Measurements from ENCODE around the gene CPLX3. TPM values are rescaled to one million over a fixed set of nuclear protein-coding genes. Genes with fewer than 3 reads are reported as not detected.

The CPLX3 gene
- total RNA-seq, 1 experiment from 2014 or later, result not detected

DNA sequence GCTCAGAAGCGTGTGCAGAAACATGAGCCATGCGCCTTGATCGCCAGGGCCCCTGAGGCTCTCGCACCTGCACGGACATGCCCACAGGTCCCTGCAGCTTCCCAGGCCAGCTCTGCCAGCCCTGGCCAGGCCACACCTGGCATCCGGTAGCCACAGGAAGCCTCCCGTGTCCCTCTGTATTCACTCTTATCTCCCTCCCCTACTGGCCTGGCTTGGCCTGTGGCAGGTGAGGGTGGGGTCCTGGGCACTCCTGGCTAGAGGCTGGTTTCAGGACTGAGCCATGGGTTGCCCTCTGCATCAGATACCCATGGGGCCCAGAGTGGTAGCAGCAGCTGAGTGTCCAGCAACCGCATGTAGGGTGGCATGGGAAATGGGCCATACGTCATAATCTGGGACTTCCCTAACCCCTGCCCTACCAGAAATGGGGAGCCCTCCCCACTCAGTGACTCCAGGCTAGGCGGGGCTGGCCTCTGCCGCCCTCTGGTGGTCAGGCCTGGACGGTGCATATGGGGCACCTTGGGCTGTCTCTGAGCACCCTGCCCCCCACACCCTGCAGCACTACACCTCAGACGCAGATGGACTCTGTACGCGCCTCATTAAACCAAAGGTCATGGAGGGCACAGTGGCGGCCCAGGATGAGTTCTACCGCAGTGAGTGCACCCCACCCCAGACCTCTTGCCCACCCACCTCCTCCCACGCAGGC lies 26.4 kb upstream of the CPLX3 start:
- peak; percentile 50 for DNase-seq (ENCODE audit: low spot score)
- in situ Hi-C loops (cut with HindIII; ENCODE audit: low sequenced_read_pairs), result no loop called here

GRCh38 chr15:74800559-74801094 lies 25.8 kb upstream of the CPLX3 start:
- no peak for DNase-seq (ENCODE audit: low spot score)
- in situ Hi-C loops (cut with HindIII; ENCODE audit: low sequenced_read_pairs), result no loop called here

DNA sequence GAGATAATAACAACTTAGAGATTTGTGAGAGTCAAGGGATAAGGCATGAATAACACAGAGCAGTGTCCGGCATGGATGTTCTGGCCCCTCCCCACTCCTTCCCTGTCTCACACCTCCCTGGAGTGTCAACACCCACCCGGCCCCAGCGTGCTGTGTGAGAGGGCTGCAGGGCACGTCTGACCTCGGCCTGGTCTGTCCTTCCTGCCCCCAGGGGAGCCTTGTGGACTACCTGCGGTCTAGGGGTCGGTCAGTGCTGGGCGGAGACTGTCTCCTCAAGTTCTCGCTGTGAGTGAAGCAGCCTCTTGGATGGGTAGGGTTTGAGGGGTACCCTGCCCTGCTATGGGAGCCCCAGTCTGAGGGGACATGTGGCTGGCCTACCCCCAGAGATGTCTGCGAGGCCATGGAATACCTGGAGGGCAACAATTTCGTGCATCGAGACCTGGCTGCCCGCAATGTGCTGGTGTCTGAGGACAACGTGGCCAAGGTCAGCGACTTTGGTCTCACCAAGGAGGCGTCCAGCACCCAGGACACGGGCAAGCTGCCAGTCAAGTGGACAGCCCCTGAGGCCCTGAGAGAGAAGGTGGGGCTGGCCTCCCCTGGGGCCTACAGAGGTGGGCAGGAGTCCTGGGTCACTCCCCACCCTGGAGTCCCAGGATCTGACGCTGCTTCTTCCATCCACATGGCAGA lies 25.0 kb upstream of the CPLX3 start:
- in situ Hi-C loops (cut with HindIII; ENCODE audit: low sequenced_read_pairs), result no loop called here

GRCh38 chr15:74802290-74802689 lies 24.1 kb upstream of the CPLX3 start:
- DNase-seq (ENCODE audit: low spot score), result no peak
- in situ Hi-C loops (cut with HindIII; ENCODE audit: low sequenced_read_pairs), result no loop called here

More for the DNA sequence above, 25.0 kb upstream of the CPLX3 start:
- DNase-seq (ENCODE audit: low spot score), result no peak

DNA sequence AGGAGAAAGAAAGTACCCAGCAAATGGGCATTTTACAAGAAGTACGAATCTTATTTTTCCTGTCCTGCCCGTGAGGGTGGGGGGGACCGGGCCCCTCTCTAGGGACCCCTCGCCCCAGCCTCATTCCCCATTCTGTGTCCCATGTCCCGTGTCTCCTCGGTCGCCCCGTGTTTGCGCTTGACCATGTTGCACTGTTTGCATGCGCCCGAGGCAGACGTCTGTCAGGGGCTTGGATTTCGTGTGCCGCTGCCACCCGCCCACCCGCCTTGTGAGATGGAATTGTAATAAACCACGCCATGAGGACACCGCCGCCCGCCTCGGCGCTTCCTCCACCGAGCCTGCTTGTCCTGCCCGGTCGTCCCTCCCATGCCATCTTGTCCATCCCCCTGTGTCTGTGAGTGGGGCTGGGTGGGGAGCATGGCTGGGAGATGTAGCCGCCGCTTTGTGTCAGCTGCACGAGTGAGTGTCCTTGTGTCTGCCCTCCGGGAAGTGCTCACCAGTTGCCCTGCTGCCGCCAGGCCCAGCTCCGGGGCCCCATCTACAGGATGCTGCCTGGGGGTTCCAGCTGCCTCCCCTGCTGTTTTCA lies 23.5 kb upstream of the CPLX3 start:
- no peak for DNase-seq (ENCODE audit: low spot score)
- in situ Hi-C loops (cut with HindIII; ENCODE audit: low sequenced_read_pairs), result no loop called here

DNA sequence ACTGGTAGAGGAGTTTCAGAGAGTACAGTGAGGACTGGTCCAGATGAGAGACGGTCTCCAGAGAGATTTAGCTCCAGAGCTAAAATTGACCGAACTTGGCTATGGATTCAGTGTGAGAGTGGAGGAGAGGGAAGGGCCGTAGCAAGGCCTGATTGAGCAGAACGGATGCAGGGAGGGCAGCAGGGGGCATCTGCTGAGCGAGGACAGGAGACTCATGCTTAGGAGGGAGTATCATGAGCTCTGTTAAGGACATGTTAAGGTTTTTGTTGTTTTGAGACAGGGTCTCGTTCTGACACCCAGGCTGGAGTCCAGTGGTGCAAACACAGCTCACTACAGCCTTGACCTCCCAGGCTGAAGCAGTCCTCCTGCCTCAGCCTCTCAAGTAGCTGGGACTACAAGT lies 21.5 kb upstream of the CPLX3 start:
- in situ Hi-C loops (cut with HindIII; ENCODE audit: low sequenced_read_pairs), result no loop called here

GRCh38 chr15:74807282-74807681 lies 19.1 kb upstream of the CPLX3 start:
- no peak for DNase-seq (ENCODE audit: low spot score)
- in situ Hi-C loops (cut with HindIII; ENCODE audit: low sequenced_read_pairs), result no loop called here

More for the DNA sequence above, 21.5 kb upstream of the CPLX3 start:
- DNase-seq (ENCODE audit: low spot score), result no peak

DNA sequence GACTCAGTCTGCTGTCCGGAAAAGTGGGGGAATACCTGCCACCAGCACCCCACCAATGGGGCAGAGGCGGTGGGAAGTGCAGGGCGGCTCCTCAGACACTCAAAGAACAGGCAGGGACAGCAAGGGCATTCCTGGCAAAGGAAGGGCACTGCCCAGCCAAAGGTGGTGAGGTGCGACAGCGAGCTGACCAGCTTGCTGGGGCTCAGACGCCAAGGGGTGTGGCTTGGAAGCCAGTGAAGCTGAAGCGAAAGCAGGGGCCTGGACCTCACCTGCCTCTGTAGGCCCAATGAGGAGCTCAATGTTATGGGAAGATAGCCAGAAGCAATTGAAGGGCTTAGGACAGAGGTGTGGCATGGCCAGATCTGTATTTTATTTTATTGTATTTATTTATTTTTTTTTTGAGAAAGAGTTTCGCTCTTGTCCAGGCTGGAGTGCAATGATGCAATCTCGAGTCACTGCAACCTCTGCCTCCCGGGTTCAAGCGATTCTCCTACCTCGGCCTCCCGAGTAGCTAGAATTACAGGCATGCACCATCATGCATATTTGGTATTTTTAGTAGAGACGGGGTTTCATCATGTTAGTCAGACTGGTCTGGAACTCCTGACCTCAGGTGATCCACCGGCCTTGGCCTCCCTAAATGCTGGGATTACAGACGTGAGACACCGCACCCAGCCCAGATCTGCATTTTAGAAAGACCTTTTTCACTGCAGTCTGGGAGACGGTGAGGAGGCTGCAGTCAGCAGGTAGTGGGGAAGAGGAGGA lies 18.2 kb upstream of the CPLX3 start:
- in situ Hi-C loops (cut with HindIII; ENCODE audit: low sequenced_read_pairs), result no loop called here
- peak; percentile 89 for DNase-seq (ENCODE audit: low spot score)

GRCh38 chr15:74808840-74809229 lies 17.6 kb upstream of the CPLX3 start:
- DNase-seq (ENCODE audit: low spot score), result no peak
- in situ Hi-C loops (cut with HindIII; ENCODE audit: low sequenced_read_pairs), result no loop called here

DNA sequence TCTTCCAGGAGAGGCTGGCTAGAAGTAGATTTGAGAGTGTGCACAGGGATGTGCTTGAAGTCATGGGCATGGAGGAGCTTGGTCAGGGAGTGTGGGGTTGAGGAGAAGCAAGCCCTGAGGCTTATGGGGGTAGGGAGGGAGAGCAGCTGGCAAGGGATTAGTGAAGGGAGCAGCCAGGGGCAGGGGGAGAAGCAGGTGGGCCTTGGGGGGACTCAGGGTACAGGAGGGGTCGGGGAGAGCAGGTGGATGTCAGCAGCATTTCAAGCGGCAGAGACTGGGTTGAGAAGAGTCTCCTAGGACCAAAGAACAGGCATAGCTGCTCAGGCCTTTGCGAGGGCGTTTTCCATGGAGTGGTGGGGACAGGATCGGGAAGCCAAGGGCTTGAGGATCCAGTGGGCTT lies 17.2 kb upstream of the CPLX3 start:
- DNase-seq (ENCODE audit: low spot score), result no peak
- in situ Hi-C loops (cut with HindIII; ENCODE audit: low sequenced_read_pairs), result no loop called here

DNA sequence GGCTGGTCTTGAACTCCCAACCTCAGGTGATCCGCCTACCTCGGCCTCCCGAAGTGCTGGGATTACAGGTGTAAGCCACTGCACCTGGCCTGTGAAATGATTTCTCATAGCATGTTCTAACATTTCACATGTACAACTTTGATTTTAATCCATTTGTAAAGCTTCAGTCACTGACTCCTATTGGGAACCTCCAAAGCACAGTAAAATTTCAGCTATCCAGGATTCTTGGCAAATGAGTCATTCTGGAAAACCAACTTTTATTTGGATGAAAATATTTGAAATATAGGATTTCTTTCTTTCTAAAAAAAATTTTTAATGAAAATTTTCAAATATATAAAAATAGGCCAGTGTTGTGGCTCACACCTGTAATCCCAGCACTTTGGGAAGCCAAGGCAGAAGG lies 16.5 kb upstream of the CPLX3 start:
- in situ Hi-C loops (cut with HindIII; ENCODE audit: low sequenced_read_pairs), result no loop called here
- no peak for DNase-seq (ENCODE audit: low spot score)

- peak; percentile 87 for DNase-seq (ENCODE audit: low spot score)
- in situ Hi-C loops (cut with HindIII; ENCODE audit: low sequenced_read_pairs), result no loop called here
These were observed 13.9 kb upstream of the CPLX3 start, which contains the start of gene LMAN1L for GRCh38 chr15:74812533-74812932. Gene LMAN1L (plus strand): TSS chr15:74812835. CDS start chr15:74812855, 20 bp downstream.

GRCh38 chr15:74815121-74815934 lies 11.1 kb upstream of the CPLX3 start:
- in situ Hi-C loops (cut with HindIII; ENCODE audit: low sequenced_read_pairs), result loop anchor here (5.0 kb wide), 1 partner anchor 38 kb away; no protein-coding TSS in a partner anchor
- peak; percentile 91 for DNase-seq (ENCODE audit: low spot score)

- in situ Hi-C loops (cut with HindIII; ENCODE audit: low sequenced_read_pairs), result loop anchor here (5.0 kb wide), 1 partner anchor 39 kb away; no protein-coding TSS in a partner anchor
These were observed 10.5 kb upstream of the CPLX3 start for GRCh38 chr15:74815961-74816360.

GRCh38 chr15:74816624-74817369 lies 9.6 kb upstream of the CPLX3 start:
- in situ Hi-C loops (cut with HindIII; ENCODE audit: low sequenced_read_pairs), result loop anchor here (5.0 kb wide), 1 partner anchor 39 kb away; no protein-coding TSS in a partner anchor

More at GRCh38 chr15:74815961-74816360, 10.5 kb upstream of the CPLX3 start:
- no peak for DNase-seq (ENCODE audit: low spot score)

GRCh38 chr15:74817370-74817737 lies 9.1 kb upstream of the CPLX3 start:
- DNase-seq (ENCODE audit: low spot score), result no peak
- in situ Hi-C loops (cut with HindIII; ENCODE audit: low sequenced_read_pairs), result loop anchor here (5.0 kb wide), 1 partner anchor 40 kb away; no protein-coding TSS in a partner anchor

More at GRCh38 chr15:74816624-74817369, 9.6 kb upstream of the CPLX3 start:
- peak; percentile 68 for DNase-seq (ENCODE audit: low spot score)

DNA sequence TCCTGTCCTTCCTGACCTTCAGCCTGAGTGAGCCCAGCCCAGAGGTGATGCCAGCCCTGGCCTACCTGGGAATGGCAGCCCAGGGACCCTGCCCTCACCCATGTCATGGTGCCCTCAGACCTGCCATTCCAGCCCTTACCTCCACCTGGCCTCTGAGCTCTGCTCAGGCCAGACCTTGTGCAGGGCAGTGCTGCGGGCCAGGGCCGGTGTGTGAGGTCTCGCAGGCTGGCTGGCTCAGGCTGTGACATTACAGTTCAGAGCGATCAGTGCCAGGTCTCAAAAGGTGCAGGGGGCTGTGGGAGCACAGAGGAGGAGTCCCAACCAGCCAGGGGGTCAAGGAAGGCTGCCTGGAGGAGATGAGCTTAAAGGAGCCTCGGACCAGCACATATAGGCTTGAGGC lies 6.4 kb upstream of the CPLX3 start:
- DNase-seq (ENCODE audit: low spot score), result no peak

More for the DNA sequence above, 6.4 kb upstream of the CPLX3 start:
- in situ Hi-C loops (cut with HindIII; ENCODE audit: low sequenced_read_pairs), result no loop called here

Data from G401 (cell line).